NCI-H2107 treated with DMSO at 0.1 percent for 48 hours (cell line): ENCODE data around the gene ZFAND3.
A peak's percentile ranks its signal among the peaks of the same experiment; 100 is the strongest.

Source experiments
- DNase-seq: peaks from one replicate; lab custom pipeline; 2025; ENCODE audit not compliant: unreplicated experiment; lab: John Stamatoyannopoulos, UW

The ZFAND3 gene, protein sequence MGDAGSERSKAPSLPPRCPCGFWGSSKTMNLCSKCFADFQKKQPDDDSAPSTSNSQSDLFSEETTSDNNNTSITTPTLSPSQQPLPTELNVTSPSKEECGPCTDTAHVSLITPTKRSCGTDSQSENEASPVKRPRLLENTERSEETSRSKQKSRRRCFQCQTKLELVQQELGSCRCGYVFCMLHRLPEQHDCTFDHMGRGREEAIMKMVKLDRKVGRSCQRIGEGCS

GRCh38 chr6:37819177-37819801, at the start of gene ZFAND3:
Gene ZFAND3 (plus strand): TSS chr6:37819727. CDS start chr6:37819946, 219 bp downstream.
- DNase-seq, result peak; percentile 85

- no peak for DNase-seq
These were observed 45.4 kb upstream of the ZFAND3 start for GRCh38 chr6:37774028-37774680.

GRCh38 chr6:37776566-37776965, 43.0 kb upstream of the ZFAND3 start:
- no peak for DNase-seq

- peak; percentile 45 for DNase-seq
These were observed 42.2 kb upstream of the ZFAND3 start for GRCh38 chr6:37777272-37777834.

GRCh38 chr6:37779111-37779800, 40.3 kb upstream of the ZFAND3 start:
- no peak for DNase-seq

DNA sequence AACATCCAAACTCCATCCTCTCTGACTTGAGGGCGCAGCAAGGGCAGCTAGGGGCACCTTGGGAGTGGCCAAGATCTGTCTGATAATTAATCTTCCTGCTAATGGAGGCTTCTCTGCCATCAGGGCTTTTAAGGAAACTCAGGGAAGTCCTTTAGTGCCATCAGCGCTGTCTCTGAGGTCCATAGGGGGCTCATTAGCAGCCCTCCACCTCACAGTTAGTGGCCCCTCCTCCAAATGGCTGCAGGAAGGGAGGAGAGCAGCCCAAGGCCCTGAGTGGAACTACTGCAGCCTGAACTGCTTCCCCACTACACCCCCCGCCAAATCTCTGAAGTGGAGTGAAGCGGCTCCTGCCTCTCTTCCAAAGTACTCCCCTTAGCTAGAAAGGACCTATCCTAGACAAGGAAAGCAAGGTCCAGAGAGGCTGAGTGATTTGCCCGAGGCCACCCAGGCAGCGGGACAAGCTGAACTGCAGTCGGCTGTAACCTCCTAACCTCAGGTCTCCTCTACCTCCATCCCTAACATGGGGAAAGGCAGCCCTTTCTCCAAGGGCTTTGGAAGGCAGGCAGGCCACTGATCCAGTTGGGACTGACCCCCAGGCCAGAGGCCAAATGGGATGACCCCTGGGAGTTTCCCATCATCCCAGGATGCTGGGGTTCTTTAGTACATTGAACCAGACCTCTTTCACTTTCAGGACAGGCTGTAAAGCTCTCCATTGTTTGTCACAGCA, 39.5 kb upstream of the ZFAND3 start:
- DNase-seq, result no peak

DNA sequence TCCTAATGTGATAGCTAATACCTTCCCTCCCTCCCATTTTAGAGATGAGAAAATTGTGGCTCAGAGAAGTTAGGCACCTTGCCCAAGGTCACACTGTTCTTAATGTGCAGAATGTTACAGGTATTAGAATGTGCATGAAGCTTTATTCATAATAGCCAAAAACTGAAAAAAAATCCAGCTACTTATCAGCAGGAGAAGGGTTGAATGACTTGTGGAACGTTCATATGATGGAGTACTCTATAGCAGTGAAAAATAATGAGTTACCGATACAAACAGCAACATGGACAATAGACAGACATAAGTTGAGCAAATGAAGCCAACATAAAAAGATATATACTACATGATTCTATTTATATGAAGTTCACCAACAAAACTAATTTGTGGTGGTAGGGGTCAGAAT, 37.7 kb upstream of the ZFAND3 start:
- no peak for DNase-seq

DNA sequence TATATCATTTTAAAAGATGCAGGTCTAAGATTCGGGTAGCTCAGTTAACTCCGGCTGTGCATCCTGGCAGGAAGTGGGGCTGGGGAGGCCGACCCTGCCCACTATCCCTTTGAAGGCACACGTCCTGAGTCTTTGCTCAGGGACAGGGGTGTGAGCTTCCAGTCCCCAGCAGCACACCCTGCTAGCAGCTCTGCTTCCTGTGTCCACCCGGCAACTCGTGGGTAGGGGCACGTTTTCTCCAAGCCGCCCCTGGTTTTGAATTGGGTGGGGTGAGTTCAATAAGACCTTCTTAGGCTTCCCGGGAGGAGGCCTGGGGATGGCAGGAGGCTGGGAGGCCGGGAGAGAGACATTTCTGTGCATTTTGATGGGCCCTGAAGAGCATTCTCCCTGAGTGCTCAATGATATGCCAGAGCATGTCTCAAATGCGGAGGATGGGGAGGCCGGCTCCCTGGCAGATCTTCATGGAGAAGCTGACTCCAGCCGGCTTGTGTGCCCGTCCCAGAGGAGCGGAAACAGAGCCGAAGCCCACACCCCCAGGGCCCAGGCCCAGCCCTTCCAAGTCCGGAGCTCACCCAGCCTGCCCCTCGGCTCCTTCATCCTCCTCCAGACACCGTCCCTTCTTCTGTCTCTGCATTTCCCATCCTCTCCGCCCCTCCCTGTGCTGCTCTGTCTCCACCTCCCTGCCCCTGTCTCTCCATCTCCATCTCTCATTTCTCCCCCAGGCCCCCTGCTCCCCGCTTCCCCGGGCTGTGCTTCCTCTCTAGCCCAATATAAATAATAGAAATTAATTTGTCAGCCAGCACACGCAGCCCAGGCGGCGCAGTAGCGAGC, 36.3 kb upstream of the ZFAND3 start:
- peak; percentile 36 for DNase-seq

DNA sequence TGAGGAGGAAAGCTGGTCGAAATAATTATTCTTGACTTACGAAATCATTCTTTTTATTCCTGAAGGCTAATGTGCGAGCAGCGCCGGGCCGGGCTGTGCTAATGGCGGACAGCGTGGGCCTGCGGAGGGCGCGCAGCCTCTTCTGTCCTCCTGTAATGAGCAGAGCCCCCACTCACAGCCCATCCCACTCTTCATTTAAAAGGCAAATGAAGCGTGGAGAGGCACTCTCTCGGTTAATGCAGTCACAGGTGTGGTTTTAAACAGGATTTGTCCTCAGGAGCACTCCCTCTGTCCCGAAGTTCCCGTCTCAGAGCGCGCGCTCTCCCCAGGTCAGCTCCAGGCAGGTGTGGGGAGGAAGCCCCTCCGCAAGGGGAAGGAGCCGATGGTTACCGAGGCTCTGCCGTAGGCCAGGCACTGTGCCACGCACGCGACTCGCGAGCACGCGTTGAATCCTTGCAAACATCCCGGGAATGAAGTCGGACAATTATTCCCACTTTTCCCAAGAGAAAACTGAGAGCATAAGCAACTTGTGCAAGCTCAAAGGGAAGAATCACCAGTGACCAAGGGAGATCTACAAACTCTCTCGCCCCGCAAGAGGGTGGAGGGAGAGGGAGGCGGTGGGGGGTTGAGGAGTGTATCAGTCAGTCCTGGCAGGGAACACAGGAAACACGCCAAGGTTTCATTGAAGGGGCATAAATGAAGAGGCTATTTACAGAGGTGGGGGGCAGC, 35.5 kb upstream of the ZFAND3 start:
- peak; percentile 37 for DNase-seq

- DNase-seq, result peak; percentile 10
These were observed 35.0 kb upstream of the ZFAND3 start for GRCh38 chr6:37784585-37784967.

DNA sequence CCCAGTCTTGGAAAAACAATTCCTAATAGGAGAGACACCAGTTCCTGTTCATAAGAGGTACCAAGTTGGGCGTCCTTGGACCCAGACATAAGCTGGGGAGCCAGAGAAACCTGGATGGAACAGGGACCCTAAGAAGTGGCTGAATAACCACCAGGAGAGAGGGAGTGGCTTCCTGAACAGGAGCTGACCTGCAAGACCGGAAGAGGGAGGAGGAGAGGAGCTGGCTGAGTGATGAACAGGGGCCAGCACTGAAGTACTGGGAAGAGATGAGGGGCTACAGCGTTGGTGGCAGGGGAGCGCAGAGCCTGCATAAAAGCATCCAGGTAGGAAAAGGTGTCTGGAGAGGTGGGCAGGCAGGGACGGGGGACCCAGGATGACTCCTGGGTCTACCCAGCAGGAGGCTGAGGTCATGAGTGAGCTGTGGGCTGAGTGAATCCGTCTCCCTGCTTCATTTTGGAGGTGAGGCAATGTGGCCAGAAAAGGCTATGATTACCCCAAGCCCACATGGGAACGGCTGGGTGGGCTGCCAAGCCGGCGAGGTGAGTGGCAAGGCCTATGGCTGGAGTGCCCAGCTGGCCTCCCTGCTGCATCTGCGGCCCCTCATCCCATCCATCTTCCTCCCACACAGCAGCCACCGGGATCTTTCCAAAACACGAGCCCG, 34.4 kb upstream of the ZFAND3 start:
- DNase-seq, result no peak

GRCh38 chr6:37785663-37786270, 33.8 kb upstream of the ZFAND3 start:
- no peak for DNase-seq

- DNase-seq, result no peak
These were observed 32.3 kb upstream of the ZFAND3 start for GRCh38 chr6:37787216-37787615.

DNA sequence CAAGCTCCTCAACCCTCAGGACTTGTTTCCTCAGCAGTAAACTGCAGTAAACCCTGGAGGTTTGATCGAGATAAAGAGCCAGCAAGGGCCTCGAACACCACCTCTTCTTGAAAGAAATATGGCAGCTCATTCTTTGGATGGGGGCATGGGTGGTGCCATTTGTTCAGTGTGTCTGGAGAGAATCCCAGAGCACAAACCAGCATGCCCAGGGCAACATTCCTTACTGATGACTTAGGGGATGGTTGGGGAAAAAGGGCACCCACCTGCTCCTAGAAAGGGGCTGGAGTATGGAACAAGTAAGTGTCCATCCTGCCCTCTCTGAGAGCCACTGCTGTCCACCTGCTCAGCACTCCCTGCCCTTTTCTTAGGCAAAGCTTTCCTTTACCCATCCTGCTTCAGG, 31.3 kb upstream of the ZFAND3 start:
- DNase-seq, result no peak

DNA sequence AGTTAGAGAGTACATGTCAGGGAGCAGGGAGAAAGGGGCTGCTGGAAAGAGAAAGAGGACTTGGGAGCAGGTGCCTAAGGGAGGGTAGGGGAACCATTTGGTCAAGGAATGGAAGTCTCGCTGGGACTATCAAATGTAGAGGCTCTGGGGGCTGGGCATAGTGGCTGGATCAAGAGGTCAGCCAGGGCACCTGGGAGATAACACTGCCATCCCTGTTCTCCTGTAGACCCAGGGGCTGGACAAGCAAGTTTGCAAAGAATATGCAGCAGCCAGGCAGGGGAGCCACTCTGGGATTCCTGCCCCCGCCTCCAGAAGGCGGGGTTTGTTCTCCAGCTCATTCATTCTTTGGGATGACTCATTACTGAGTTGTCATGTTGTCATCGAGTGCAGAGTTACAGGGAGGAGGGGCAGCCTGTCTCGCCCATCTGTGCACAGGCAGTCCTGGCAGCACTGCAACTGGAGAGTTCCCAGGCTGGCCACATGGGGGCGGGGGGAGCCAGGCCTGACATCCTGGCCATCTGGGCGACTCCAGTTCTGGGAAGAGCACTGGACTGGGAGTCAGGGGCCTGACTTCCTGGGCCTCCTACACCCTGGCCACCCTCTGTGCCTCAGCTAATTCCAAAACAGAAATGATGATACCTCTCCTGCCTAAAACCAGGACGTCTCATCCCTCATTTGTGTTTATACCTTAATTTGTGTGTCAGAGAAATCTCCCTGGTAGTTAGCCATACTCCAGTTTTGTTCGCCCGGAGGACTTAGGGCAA, 28.2 kb upstream of the ZFAND3 start:
- peak; percentile 77 for DNase-seq

GRCh38 chr6:37792457-37793033, 27.0 kb upstream of the ZFAND3 start:
- DNase-seq, result no peak

- DNase-seq, result no peak
These were observed 26.5 kb upstream of the ZFAND3 start for GRCh38 chr6:37793067-37793466.
